ENCODE measurements around the gene CXXC5.
A peak's percentile ranks its signal among the peaks of the same experiment; 100 is the strongest.
"Not testable (repeated sequence)": the region's sequence is repeated elsewhere in the genome, so short reads cannot be mapped to it uniquely, and the experiment has no call there.

CXXC5 gene

DNA sequence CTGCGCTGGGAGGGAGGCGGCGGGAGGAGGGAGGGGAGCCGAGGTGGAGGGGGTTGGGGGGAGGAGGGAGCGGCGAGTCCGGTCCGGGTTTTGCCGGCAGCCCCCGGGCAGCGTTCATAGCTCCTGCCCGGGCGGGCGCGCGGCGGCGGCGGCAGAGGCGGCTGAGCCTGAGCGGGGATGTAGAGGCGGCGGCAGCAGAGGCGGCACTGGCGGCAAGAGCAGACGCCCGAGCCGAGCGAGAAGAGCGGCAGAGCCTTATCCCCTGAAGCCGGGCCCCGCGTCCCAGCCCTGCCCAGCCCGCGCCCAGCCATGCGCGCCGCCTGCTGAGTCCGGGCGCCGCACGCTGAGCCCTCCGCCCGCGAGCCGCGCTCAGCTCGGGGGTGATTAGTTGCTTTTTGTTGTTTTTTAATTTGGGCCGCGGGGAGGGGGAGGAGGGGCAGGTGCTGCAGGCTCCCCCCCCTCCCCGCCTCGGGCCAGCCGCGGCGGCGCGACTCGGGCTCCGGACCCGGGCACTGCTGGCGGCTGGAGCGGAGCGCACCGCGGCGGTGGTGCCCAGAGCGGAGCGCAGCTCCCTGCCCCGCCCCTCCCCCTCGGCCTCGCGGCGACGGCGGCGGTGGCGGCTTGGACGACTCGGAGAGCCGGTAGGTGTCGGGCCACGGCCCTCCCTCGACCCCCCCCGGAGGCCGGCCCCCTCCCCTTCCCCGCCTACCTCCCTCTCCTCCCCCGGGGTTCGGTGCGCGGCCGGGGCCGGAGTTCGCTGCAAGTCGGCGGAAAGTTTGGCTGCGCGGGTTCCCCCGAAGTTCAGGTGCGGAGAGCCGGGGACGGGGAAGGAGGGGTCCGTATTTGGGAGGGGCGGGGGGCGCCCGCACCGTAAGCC lies at the start of gene CXXC5:
Gene CXXC5, plus strand, starts transcription at position 145 of the 877 bp plus-strand sequence. CDS start 32,175 bp downstream, outside the sequence.
- peak; percentile 90 for DNase-seq

DNA sequence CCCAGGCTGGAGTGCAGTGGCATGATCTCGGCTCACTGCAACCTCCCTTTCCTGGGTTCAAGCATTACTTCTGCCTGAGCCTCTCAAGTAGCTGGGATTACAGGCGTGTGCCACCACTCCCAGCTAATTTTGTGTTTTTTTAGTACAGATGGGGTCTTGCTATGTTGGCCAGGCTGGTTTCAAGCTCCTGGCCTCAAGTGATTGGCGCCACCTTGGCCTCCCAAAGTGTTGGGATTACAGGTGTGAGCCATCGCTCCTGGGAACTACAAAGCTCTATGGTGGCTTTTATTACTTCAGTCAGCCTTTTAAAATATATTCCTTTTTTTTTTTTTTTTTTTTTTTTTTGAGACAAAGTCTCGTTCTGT lies 49.6 kb upstream of the CXXC5 start:
- not testable (repeated sequence) for DNase-seq

DNA sequence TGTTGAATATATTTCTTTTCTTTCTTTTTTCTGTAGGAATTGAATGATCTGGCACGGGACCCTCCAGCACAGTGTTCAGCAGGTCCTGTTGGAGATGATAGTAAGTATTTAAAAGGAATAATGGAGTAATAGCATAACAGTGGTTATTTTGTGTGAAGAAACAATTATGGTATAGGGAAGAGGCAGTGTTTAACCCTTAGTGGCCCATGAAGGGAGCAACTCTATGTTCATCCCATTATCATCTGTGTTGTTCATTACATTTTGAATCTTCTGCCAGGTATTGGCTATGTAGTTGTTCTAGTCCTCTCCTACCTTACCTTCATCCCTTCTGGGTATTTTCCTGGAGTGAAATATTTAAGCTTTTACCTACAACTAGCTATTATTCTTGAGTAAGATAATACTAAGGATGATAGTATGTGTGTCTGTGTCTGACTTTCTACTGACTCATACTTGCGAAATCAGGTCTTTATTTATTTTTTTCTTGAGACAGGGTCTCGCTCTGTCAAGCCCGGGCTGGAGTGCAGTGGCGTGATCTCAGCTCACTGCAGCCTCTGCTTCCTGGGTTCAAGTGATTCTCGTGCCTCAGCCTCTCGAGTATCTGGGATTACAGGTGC lies 47.7 kb upstream of the CXXC5 start:
- no peak for DNase-seq

DNA sequence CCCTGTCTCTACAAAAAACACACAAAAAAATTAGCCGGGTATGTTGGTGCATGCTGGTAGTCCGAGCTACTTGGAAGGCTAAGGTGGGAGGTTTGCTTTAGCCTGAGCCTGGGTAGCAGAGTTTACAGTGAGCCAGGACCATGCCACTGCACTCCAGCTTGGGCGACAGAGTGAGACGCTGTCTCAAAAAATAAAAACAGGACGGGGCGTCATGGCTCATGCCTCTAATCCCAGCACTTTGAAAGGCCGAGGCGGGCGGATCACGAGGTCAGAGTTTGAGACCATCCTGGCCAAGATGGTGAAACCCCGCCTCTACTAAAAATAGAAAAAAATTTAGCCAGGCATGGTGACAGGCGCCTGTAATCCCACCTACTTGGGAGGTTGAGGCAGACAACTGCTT lies 46.7 kb upstream of the CXXC5 start:
- no peak for DNase-seq

DNA sequence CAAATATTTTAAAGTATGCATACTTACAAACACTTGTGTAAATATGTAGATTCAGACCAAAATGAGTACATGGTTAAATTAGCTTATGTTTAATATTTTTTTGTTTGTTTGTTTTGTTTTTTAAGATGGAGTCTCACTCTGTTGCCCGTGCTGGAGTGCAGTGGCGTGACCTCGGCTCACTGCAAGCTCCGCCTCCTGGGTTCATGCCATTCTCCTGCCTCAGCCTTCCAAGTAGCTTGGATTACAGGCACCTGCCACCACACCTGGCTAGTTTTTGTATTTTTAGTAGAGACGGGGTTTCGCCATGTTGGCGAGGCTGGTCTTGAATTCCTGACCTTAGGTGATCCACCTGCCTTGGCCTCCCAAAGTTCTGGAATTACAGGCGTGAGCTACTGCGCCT lies 46.2 kb upstream of the CXXC5 start:
- not testable (repeated sequence) for DNase-seq

GRCh38 chr5:139605887-139606286 lies 42.3 kb upstream of the CXXC5 start:
- no peak for DNase-seq

DNA sequence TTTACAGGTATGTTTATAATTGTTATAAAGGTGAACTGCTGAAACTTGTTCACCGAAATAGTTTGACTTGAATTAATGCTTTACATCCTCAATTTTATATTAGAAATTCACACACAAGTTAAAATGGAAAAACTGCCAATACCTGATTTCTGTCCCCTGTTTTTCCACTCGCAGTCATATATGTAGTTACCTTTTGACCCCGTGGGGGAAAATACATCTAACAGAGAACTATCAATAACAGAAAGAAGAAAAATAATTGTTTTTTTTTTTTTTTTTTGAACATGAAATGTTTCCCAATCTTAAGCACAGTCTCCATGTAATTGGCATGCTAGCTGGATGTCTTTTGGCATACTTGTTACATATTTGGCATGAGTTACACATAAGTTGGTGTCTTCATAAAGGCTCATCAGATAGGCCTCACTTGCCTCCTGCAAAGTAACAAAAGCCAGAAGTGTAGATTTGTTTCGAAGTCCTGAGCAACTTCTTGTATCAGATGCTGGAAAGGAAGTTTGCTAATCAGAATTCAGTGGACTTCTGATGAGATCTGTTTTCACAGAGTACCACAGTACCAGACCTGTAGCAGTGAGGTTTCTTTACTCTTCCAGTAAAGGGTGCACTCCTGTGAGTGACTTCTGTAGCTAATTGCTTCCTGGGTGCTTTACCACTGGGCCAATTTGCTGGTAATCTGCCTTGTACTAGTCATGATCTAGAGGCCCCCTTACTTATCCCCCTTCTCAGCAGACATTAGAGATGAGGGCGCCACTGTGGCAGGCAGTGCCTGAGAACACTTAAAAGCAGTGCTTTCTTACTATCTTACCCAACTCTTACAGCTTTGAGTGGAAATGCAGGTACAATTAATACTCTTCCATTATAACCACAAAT lies 36.2 kb upstream of the CXXC5 start:
- DNase-seq, result no peak

- no peak for DNase-seq
Observed at GRCh38 chr5:139619861-139620260, 28.3 kb upstream of the CXXC5 start.

GRCh38 chr5:139625398-139625797 lies 22.8 kb upstream of the CXXC5 start:
- DNase-seq, result not testable (repeated sequence)

DNA sequence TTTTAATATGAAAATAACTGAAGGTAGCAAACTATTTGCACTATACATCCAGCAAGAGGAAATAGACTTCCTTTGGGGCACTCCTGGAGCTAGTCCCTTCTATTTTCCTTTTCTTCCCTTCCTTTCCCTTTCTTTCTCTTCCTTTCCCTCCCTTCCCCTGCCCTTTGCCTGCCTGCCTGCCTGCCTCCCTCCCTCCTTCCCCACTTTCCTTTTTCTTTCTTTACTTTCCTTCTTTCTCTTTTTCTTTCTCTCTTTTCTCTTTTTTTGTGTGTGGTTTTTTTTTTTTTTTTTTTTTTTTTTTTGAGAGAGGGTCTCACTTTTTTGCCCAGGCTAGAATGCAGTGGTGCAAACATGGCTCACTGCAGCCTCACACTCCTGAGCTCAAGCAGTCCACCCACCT lies 17.3 kb upstream of the CXXC5 start:
- no peak for DNase-seq

DNA sequence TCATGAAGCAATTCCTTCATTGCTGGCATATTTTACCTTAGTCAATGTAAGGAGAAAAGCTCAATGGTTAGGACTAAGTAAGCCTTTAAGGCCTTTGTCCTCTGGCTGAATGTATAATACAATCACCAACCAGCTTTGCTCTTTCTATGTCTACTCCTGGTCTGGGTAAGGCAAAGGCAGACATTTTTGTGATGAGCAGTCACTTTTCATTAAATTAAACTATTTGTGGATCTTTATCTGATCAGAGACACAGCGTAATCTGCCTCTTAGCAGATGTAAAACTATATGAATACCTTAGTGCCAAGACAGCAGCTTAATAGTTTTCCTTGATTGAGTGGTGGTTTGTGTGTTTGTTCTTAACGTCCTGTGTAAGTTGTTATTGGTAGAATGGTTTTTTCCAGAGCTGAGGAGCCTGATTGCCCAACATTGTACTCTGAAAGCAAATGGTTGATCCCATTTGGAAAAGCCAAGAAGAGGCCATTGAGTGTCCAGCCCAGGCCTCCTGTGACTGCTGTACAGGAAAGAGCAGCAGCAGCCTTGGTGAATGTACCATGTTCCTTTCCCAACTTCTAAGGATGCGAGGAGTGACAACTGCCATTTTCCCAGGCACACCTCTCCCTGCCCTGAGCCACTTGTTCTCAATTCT lies 16.5 kb upstream of the CXXC5 start:
- no peak for DNase-seq

- DNase-seq, result no peak
Observed at GRCh38 chr5:139633295-139634027, 14.7 kb upstream of the CXXC5 start.

DNA sequence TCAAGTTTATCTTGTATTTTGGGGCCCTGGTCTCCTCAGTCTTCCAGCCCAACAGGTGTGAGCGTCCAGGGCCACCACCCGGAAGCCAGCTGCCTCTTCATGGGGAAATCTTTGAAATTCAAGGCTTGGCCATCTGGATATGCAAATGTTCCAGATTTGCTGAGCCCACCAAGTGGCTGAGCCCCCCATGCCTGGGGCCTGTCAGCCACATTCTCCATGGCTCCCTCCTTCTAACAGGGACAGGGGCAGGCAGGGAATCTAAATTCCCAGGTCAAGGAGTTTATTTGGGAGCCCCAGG lies 14.2 kb upstream of the CXXC5 start:
- DNase-seq, result no peak

- DNase-seq, result no peak
Observed at GRCh38 chr5:139634541-139634940, 13.6 kb upstream of the CXXC5 start.

GRCh38 chr5:139635191-139635590 lies 13.0 kb upstream of the CXXC5 start:
- no peak for DNase-seq

DNA sequence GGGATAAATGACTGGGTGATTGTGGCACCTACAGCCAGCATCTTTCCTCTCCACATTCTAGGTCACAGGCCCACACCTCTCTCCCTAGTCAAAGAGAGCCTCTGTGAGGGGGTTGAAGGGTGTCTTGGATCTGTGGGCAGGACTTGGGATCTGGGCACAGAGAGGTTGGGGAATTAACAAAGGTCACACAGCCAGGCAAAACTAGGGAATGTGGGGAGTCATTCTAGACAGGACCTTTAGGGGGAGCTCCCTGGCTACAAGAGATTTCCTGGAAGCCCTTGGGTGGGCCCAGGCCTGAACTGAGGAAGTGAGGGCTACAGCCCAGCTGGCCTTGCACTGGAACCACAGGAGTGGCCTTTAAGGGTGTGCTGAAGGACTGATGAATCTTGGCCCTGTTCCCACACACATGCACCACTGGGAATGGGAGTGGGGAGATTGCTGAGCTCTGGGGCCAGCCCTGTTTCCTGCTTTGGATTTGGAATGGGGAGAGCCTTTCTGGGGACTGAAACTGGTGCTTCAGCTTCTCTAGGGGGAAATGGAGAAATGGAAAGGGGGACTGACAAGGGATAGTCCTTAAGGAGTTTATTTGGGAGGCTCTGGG lies 12.4 kb upstream of the CXXC5 start:
- DNase-seq, result no peak

GRCh38 chr5:139636207-139636792 lies 11.8 kb upstream of the CXXC5 start:
- no peak for DNase-seq

GRCh38 chr5:139636975-139637408 lies 11.2 kb upstream of the CXXC5 start:
- no peak for DNase-seq

- peak; percentile 71 for DNase-seq
Observed at GRCh38 chr5:139637438-139638089, 10.6 kb upstream of the CXXC5 start.

- peak; percentile 58 for DNase-seq
Observed at GRCh38 chr5:139638090-139638735, 9.9 kb upstream of the CXXC5 start.
